NCI-H1417 (cell line): Measurements from ENCODE around the gene PDK3.

Experiments used
- DNase-seq, 3 experiments: peaks; one replicate each; lab custom pipeline; 2025; lab: John Stamatoyannopoulos, UW

PDK3 gene

GRCh38 chrX:24464836-24465531, at the start of gene PDK3:
Gene PDK3, plus strand, starts transcription at chrX:24465286. Its CDS starts 170 bp downstream, at chrX:24465456.
- peak; percentile 89 to 97 (median 97) for DNase-seq

GRCh38 chrX:24415921-24416320, 49.2 kb upstream of the PDK3 start:
- DNase-seq = no peak

GRCh38 chrX:24423960-24424359, 41.1 kb upstream of the PDK3 start:
- no peak for DNase-seq

- DNase-seq = no peak
Observed at GRCh38 chrX:24424948-24425347, 40.1 kb upstream of the PDK3 start.

- DNase-seq = no peak
Observed at GRCh38 chrX:24425806-24426205, 39.3 kb upstream of the PDK3 start.

- DNase-seq = no peak
Observed at GRCh38 chrX:24426340-24426913, 38.7 kb upstream of the PDK3 start.

- no peak for DNase-seq
Observed at GRCh38 chrX:24426921-24427746, 38.0 kb upstream of the PDK3 start.

GRCh38 chrX:24427747-24428019, 37.4 kb upstream of the PDK3 start:
- DNase-seq = no peak

- DNase-seq = no peak
Observed at GRCh38 chrX:24428516-24428915, 36.6 kb upstream of the PDK3 start.

GRCh38 chrX:24435060-24435459, 30.0 kb upstream of the PDK3 start:
- DNase-seq = no peak

- no peak for DNase-seq
Observed at GRCh38 chrX:24443918-24444317, 21.2 kb upstream of the PDK3 start.

GRCh38 chrX:24444645-24445044, 20.4 kb upstream of the PDK3 start:
- no peak for DNase-seq

- DNase-seq = no peak
Observed at GRCh38 chrX:24448762-24449250, 16.3 kb upstream of the PDK3 start.

GRCh38 chrX:24463077-24463476, 2.0 kb upstream of the PDK3 start:
- no peak for DNase-seq

GRCh38 chrX:24464498-24464835, 619 bp upstream of the PDK3 start:
- peak in 1 of 3 experiments; percentile 56 for DNase-seq

GRCh38 chrX:24465532-24465865, 413 bp downstream of the PDK3 start:
- peak in 1 of 3 experiments; percentile 60 for DNase-seq

GRCh38 chrX:24466025-24466424, 939 bp downstream of the PDK3 start:
- DNase-seq = peak in 2 of 3 experiments; percentile 4 to 49

- DNase-seq = no peak
Observed at GRCh38 chrX:24468245-24468644, 3.2 kb downstream of the PDK3 start.

GRCh38 chrX:24471808-24472207, 6.7 kb downstream of the PDK3 start:
- DNase-seq = no peak

GRCh38 chrX:24475480-24475879, 10.4 kb downstream of the PDK3 start:
- DNase-seq = no peak

- DNase-seq = no peak
Observed at GRCh38 chrX:24478509-24478908, 13.4 kb downstream of the PDK3 start.

GRCh38 chrX:24479924-24480323, 14.8 kb downstream of the PDK3 start:
- peak; percentile 26 to 92 (median 70) for DNase-seq

- peak in 2 of 3 experiments; percentile 70 to 92 for DNase-seq
Observed at GRCh38 chrX:24480400-24480865, 15.3 kb downstream of the PDK3 start.
